ENCODE measurements around the gene ATP6V0C. TPM values are rescaled to one million over a fixed set of nuclear protein-coding genes. Genes with fewer than 3 reads are reported as not detected.
"Not testable (repeated sequence)": the region's sequence is repeated elsewhere in the genome, so short reads cannot be mapped to it uniquely, and the experiment has no call there.

Gene ATP6V0C
- total and polyA plus RNA-seq, 2 of the 13 experiments (the other 11 are each of a cell fraction or from before 2014, with no cell fraction given) = 10.4 to 20.1 TPM

DNA sequence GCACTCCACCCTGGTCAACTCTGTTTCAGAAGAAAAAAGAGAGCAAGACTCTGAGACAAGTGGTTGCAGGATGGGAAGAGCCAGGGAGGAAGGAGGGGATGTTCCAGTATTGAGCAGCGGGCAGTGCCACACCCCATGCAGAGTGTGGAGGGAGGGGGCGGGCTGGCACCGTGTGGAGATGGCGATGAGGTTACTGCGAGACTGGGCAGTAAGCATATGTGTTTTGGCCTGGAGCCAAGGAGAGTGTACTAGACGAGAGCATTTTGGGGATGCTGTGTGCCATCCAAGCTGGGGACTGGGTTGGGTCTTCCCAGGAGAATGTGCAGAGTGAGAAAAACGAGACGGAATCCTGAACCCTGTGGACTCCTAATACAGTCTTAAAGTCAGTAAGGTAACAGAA lies 35.5 kb upstream of the ATP6V0C start (continued):
- TF ChIP-seq, protein P1, sequence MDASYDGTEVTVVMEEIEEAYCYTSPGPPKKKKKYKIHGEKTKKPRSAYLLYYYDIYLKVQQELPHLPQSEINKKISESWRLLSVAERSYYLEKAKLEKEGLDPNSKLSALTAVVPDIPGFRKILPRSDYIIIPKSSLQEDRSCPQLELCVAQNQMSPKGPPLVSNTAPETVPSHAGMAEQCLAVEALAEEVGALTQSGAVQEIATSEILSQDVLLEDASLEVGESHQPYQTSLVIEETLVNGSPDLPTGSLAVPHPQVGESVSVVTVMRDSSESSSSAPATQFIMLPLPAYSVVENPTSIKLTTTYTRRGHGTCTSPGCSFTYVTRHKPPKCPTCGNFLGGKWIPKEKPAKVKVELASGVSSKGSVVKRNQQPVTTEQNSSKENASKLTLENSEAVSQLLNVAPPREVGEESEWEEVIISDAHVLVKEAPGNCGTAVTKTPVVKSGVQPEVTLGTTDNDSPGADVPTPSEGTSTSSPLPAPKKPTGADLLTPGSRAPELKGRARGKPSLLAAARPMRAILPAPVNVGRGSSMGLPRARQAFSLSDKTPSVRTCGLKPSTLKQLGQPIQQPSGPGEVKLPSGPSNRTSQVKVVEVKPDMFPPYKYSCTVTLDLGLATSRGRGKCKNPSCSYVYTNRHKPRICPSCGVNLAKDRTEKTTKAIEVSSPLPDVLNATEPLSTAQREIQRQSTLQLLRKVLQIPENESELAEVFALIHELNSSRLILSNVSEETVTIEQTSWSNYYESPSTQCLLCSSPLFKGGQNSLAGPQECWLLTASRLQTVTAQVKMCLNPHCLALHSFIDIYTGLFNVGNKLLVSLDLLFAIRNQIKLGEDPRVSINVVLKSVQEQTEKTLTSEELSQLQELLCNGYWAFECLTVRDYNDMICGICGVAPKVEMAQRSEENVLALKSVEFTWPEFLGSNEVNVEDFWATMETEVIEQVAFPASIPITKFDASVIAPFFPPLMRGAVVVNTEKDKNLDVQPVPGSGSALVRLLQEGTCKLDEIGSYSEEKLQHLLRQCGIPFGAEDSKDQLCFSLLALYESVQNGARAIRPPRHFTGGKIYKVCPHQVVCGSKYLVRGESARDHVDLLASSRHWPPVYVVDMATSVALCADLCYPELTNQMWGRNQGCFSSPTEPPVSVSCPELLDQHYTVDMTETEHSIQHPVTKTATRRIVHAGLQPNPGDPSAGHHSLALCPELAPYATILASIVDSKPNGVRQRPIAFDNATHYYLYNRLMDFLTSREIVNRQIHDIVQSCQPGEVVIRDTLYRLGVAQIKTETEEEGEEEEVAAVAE (CRISPR knock-in tag; IDR thresholded peaks at IDR 0.05; ENCODE audit: borderline replicate concordance) = no peak
- TF ChIP-seq ZNF224 (CRISPR knock-in tag; IDR thresholded peaks at IDR 0.05) (no peak), ZNF609 (CRISPR knock-in tag; IDR thresholded peaks at IDR 0.05; ENCODE audit: borderline replicate concordance) (no peak), KDM5B (CRISPR knock-in tag; IDR thresholded peaks at IDR 0.05; ENCODE audit: borderline replicate concordance) (no peak), KLF16 (CRISPR knock-in tag; IDR thresholded peaks at IDR 0.05) (no peak), IKZF5 (CRISPR knock-in tag; IDR thresholded peaks at IDR 0.05) (no peak), ZNF234 (CRISPR knock-in tag; conservative IDR thresholded peaks at IDR 0.05) (no peak)
- TF ChIP-seq, protein P2, sequence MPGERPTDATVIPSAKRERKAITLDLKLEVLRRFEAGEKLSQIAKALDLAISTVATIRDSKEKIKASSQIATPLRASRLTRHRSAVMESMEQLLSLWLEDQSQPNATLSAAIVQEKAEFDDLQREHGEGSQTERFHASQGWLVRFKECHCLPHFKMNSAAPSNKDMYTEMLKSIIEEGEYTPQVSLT (CRISPR knock-in tag; IDR thresholded peaks at IDR 0.05; ENCODE audit: borderline replicate concordance, low read depth) = no peak

GRCh38 chr16:2479996-2480395 lies 33.8 kb upstream of the ATP6V0C start:
- H3K27me3 ChIP-seq (ENCODE audit: control insufficient read depth in 1 of 2, insufficient read depth in 2 of 2, low read length in 2 of 2); H3K4me3 ChIP-seq (replicated peaks in 1 of 3; ENCODE audit: insufficient read depth in 1 of 3, low read depth in 2 of 3, low read length in 3 of 3); H3K9me3 ChIP-seq (ENCODE audit: low read length); H3K36me3 ChIP-seq (replicated peaks in 1 of 2; ENCODE audit: control insufficient read depth in 1 of 2, insufficient read depth in 2 of 2, low read length in 2 of 2); DNase-seq (ENCODE audit: low spot score); H3K27ac ChIP-seq (ENCODE audit: extremely low read length, insufficient read depth, low read length); POLR2A ChIA-PET; FAIRE-seq; intact Hi-C loops (cut with micrococcal nuclease; ENCODE audit: unreplicated experiment); CTCF ChIA-PET (ENCODE audit: low intra/inter-chr PET ratio, low total read pairs); H3K4me2 ChIP-seq (ENCODE audit: low read depth, low read length); H2AFZ ChIP-seq (ENCODE audit: low read length); ATAC-seq; BruUV-seq (replicated peaks); H3K9ac ChIP-seq (ENCODE audit: insufficient read depth, low read depth, low read length); in situ Hi-C loops (cut with HindIII; ENCODE audit: extremely low pct_ligation_motif_present, low pct_unique_long_range_greater_than_20kb): not testable (repeated sequence)
- WGBS (ENCODE audit: low lambda C conversion rate) = 97% methylated on average over 10 of the region's 10 CpGs
- Histone ChIP-seq H3K4me1 (ENCODE audit: insufficient read depth, low read length) (peaks cover 77% of the 10 kb centered on the region), H4K20me1 (ENCODE audit: insufficient read depth, low read length) (peaks cover 24% of the 10 kb centered on the region), H3K79me2 (ENCODE audit: insufficient read depth, low read length) (peaks cover 45% of the 10 kb centered on the region)
